Fibroblast of skin of abdomen (primary cell): ENCODE results near the gene SULT1A2. TPM values are rescaled to one million over a fixed set of nuclear protein-coding genes. Genes with fewer than 3 reads are reported as not detected.
"Not testable (repeated sequence)": the region's sequence is repeated elsewhere in the genome, so short reads cannot be mapped to it uniquely, and the experiment has no call there.

Experiments
- DNase-seq: peaks from one replicate; pipeline ENCODE4 v3.0.0-alpha.2; 2013
- polyA plus RNA-seq, 2 experiments: library from polyadenylated mRNA; unstranded; fragments of 120-200 nt; gene quantifications; one replicate each; pipeline ENCODE4 v1.2.1, GENCODE V29; 2013; ENCODE audit not compliant: insufficient read length in 2 of 2

Gene SULT1A2
- polyA plus RNA-seq (2013, experiment 1 of 2; ENCODE audit: insufficient read length): 0.10 TPM
- 0.22 TPM for polyA plus RNA-seq (2013, experiment 2 of 2; ENCODE audit: insufficient read length)

DNA sequence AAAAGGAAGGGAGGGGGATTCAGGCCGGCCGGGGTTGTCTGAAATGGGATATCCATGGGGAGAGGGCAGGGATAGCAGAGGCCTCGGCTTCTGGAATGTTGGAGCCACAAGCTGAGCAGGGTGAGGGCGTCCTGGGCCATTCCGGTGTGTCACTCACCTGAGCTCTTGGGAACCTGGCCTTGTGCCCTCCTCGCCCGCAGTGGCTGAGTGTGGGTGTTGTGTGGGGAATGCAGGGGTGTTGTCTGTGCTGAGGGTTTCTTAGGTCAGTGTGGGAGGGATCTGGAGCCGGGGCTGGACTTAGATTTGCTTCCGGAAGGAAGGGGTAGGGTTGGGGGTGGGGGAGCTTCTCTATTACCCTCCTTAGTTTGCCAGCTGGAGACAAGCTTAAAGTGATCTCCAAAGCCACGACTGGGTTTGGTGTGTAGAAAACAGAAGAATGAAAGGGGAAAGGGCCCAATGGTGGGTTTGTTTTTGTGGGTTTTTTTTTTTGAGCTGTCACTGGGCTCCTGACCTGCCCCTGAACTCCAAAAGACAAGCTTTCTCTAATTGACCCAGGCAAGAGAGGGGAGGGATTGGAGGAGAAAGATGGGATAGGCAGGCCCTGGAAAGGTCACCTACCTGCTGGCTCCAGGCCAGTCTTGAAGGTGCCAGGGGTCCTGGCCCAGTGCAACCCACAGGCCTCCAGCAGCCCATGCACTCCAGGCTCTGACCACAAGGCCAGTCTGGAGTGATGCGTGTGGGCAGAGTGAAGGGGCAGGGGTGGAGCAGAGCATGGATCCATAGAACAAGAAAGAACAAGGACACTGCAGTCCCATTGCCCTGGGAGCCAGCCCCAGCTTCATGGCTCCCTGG, at the start of gene SULT1A2:
TSS of gene SULT1A2 (minus strand) at position 211 of the 852 bp plus-strand sequence. CDS start 1,120 bp downstream, outside the sequence.
- DNase-seq: no peak

DNA sequence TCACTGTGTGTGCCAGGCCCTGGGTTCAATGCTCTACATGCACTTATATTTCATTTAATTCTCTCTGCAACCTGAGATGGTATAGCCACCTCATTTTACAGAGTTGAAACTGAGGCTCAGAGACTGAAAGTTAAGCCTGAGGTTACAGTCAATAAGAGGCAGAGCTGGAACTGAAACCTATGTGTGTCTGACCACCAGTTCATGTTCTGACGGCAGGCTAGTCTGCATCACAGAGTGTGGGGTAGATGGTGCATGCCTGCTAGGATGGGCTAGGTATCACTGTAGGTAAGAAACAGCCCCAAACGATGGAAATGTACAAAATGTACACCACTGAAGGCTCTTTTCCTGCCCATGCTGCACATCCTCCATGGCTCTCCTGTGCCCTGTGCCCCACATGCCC, 43.1 kb upstream of the SULT1A2 start:
- DNase-seq: not testable (repeated sequence)

DNA sequence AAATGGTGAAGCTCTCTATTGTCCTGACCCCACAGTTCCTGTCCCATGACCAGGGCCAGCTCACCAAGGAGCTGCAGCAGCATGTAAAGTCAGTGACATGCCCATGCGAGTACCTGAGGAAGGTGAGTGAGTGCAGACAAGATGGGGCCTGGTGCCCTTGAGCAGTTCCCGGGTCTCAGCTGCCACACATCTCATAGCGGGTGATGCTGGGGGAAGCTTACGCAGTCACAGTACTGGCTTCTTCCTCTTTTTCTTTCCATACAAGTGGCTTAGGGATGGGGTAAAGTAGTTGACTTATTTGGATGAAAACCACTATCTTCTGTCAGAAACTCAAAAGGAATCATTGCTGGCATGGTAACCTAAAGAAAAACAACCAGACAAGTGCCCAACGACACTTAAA, 41.5 kb upstream of the SULT1A2 start:
- DNase-seq: not testable (repeated sequence)

DNA sequence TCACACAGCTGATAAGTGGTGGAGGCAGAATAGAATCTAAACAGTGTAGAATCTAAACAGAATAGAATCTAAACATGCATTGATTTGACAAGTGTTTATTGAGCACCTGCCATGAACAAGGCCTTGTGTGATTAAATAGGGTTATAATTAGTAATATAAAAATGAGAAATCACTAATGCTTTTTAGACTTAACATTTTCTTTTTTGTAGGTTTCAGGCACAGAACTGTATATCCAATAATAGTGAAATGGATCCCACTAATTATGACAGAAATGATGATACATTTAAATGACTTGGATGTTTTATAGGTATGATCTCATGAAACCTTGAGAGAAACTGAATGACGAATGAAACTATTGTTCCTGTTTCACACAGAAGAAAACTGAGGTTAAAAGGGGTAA, 40.9 kb upstream of the SULT1A2 start, which contains the start of gene NPIPB8:
TSS of gene NPIPB8 (plus strand) at position 301 of the 400 bp plus-strand sequence. CDS start 296 bp downstream, outside the sequence.
- DNase-seq: not testable (repeated sequence)

DNA sequence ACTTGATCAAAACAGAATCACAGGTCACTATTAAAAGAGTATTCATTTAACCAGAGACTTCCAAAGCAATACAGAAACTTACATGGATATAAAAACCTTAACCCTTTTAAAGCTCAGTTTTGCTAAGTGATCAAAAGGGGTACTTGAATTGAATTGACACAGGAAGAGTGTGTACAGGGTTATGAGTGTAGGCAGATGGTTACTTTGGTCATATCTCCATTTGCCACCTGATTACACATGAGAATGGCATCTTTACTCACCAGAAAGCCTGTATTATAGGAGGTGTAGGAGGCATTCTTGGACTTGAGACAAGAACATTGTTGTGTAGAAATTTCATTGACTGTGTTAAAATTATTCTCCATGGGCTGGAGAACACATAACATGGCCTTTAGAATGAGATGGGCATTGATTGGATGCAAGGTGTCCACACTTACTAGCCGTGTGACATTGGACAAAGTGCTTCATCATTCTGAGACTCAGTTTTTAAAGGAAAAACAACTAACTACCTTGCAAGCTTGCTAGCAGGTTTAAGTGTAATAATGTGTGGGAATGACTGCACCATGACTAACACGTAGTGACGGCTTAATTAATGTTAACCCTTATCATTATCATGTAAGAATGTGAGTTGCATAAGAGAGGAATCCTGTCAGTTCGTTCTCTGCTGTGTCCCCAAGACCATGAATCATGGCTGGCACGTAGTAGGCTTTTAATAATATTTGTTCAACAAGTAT, 39.4 kb upstream of the SULT1A2 start:
- peak; percentile 51 for DNase-seq

DNA sequence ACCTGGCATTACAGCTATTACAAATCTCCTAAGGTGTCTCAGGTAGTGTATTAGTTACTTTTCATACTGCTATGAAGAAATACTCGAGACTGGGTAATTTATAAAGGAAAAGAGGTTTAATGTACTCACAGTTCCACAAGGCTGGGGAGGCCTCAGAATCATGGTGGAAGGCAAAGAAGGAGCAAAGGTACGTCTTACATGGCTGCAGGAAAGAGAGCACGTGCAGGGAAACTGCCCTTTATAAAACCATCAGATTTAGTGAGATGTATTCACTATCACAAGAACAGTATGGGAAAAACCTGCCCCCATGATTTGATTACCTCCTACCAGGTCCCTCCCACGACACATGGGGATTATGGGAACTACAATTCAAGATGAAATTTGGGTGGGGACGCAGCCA, 34.1 kb upstream of the SULT1A2 start:
- not testable (repeated sequence) for DNase-seq

DNA sequence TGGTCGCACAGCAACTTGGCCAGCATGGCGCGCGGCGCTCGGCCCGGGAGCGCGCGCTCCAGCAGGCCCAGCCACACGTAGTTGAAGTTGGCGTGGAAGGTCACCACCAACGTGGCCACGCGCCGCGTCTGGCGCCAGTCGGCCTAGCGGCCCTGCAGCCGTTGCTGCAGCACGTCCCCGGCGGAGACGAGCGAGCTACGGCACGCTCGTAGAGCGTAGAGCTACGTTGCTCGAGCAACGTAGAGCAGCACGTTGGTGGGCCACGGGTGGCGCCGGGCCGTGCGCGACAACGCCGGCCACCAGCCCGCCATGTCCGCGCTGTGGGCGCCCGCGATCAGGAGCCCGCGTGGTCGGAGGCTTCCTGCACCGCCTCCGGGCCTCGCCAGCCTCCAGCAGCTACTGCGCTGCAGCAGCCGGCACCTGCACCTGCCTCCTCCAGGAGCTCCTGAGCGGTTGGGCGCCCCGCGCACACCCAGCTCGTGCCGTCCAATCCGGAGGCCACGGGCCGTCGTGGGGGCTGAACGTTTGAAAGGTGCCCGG, 26.4 kb upstream of the SULT1A2 start:
- no peak for DNase-seq

DNA sequence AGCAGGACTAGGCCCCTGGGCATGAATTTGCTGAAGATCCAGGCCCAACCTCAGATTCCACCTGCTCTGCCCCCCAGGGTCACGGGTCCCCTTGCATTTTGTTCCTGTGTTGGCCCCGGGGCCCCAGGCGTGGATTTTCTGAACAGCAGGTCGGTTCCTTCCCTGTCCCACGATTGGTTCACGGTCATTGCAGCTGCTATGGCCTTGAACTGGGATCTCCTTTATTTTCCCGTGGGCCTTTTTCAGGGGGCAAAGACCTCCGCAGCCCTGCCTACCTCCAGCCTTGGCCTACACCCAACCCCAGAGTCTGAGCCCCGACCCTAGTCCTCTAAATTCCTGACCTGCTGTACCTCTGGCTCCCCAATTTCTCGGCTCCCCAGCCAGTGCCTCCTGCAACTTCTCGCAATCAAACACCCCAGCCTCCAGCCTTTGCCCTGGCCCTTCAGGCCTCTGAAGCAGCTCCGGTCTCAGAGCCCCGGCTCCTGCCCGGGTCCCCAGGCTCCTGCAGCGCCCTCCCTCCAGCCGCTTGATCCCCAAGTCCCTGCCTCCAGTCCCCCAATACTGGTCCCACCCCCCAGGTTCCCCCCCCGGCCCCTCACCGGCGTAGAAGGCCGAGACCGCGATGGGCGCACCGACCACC, 25.8 kb upstream of the SULT1A2 start:
- DNase-seq: not testable (repeated sequence)

DNA sequence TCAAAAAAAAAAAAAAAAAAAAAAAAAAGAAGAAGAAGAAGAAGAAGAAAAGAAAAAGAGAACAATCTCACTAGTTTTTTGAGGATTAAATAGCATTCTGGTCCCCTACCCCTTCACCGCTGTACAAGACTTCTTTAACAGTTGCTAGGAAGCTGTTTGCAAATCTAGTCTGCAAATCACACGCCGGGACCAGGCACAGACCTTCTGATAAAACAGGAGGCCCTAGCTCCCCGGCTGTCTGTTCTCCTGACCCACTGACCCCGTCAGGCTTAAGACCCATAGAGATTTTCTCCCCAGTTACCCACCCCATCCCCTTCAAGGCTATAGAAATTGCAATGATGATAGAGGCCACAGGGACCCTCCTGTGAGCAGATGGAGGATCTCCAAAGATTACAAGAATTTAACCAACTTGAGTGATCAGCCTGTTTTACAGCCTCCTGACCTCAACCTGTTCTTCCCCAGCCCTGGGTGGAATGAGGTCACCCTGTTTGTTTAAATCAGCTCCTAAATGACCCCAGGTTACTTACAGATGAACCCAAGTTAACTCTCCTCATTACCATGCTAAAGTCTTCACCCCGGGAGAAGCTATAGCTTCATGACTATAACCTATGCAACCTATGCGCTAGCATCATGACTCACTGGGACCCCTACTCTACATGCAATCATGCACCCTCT, 24.8 kb upstream of the SULT1A2 start:
- DNase-seq: no peak

DNA sequence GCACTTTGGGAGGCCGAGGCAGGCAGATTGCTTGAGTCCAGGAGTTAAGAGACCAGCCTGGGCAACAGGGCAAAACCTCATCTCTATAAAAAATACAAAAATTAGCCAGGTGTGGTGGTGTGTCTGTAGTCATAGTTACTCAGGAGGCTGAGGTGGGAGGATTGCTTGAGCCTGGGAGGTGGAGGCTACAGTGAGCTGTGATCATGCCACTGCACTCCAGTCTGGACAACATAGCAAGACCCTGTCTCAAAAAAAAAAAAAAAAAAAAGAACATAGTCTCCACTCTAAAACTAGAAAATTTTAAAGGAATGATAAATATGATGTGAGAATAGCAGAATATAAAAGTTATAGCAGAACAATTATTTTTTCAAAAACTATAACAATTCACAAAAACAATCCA, 23.5 kb upstream of the SULT1A2 start:
- DNase-seq: not testable (repeated sequence)

DNA sequence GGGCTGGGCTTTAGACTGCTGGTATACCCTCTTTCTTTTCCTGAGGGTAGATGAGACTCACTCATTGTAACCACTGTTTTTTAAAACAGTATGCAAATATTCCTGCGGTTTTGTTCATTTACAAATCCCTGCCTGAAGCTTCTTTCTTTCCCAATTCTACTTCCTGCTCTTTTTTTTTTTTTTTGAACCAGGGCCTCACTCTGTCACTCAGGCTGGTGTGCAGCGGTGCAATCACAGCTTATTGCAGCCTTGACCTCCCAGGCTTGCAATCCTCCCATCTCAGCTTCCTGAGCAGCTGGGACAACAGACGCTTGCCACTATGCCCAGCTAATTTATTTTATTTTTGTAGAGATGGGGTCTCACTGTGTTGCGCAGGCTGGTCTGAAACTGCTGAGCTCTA, 21.0 kb upstream of the SULT1A2 start:
- no peak for DNase-seq

DNA sequence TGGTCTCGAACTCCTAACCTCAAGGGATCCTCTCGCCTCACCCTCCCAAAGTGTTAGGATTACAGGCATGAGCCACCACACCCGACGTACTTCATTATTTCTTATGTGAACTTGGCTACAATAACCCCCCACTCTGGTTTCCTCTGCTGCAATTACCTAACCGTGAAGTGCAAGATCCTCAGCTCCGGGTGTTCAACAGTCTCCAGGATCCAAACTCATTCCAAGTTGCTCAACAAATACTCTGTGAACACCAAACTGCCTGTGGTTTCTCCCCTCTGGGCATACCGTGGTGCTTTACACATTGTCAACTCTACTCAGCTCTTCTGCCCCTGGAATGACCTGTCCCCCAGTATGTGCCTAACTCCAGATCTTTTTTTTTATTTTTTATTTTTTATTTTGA, 19.8 kb upstream of the SULT1A2 start:
- no peak for DNase-seq

DNA sequence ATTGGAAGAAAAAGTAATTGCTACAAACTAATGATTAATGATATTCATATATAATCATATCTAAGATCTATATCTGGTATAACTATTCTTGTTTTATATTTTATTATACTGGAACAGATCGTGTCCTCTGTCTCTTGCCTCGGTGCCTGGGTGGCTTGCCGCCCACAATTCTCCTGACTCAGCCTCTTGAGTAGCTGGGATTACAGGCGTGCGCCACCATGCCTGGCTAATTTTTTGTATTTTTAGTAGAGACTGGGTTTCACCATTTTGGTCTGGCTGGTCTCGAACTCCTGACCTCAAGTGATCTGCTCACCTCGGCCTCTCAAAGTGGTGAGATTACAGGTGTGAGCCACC, 19.4 kb upstream of the SULT1A2 start:
- DNase-seq: not testable (repeated sequence)

DNA sequence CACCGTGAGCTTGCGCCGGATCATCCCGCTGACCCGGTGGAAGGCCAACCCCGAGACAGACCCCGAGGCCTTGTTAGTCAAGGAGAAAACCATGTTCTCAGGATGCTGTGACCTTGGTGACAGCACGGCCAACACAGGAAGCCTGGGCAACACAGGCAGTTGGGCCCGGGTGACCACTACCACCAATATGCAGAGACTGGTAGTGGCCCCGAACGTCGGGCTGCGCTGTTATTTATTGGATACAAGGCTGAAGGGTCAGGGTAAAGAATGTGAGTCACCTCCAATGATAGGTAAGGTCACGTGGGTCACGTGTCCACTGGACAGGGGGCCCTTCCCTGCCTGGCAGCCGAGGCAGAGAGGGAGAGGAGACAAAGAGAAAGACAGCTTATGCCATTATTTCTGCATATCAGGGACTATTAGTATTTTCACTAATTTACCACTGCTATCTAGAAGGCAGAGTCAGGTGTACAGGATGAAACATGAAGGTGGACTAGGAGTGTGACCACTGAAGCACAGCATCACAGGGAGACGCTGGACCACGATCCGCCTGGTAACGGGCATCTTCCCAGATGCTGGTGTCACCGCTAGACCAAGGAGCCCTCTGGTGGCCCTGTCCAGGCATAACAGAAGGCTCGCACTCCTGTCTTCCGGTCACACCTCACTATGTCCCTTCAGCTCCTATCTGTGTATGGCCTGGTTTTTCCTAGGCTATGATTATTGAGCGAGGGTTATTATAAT, 18.8 kb upstream of the SULT1A2 start:
- DNase-seq: peak; percentile 18

DNA sequence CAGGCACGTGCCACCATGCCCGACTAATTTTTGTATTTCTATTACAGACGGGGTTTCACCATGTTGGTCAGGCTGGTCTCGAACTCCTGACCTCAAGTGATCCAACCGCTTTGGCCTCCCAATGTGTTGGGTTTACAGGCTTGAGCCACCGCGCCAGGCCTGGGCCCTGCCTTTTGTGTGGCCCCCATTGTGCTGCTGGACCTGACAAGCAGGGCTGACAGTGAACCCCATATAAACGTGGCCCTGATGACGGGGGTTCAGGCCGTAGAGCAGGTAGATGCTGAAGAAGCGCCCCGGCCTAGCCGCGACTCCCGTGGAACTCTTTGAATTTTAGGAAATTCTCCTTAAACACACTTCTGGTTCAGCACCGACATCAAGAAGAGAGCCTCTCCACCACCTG, 17.7 kb upstream of the SULT1A2 start:
- DNase-seq: not testable (repeated sequence)

DNA sequence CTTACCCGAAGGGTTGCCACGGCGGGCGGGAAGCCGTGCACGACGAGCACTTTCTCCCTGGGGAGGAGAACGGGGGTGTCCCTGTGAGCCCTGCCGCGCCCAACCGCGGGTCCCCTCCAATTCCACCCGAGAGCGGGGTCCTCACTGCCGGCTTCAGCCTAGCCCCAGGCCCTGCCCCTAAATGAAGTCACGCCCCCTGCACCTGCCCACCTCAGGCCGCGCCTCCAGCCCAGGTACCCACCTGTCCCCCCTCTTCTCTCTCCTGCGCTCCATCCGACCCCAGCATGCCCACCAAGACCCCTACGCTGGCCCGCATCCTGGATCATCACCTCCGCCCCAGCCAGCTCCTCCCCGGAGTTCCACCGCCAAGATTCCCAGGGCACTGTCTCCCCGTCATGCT, 17.1 kb upstream of the SULT1A2 start:
- not testable (repeated sequence) for DNase-seq

DNA sequence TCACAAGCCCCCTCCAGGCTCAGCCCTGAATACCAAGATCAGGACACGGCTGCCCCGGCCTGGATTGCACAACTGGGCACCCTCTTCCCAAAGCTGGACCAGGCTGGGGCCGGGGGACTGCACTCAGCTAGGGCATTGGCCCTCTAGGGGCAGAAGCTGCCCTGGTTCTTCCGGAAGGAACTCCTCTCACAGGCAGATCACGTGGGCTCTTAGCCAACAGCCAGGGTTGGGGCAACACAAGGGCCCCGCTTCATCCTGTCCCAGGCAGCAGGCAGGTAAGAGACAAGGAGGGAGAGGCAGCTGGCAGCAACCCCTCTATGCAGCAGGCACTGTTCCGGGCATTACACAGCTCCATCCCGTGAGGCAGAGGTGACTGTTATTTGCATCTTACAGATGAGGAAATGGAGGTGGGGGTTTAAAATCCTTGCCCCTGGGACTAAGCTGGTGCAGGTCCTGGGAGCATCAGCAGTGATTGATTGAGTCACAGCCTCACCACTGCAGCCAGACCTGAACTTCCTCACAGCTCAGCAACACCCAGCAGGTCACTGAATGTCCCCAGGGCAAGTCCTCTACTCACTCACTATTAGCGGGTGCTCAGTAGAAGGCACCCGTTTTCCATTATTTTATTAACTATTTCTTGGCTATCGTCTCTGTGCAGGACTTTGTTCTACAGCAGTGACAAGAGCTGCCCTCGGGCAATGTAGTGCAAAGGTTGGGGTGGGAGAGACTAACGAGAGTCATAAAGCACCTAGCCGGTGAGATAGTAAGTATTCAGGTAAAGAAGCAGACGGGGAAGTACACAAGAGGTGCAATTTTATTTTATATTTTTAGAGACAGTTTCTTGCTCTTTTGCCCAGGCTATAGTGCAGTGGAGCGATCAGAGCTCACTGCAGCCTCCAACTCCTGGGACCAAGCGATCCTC, 15.8 kb upstream of the SULT1A2 start:
- not testable (repeated sequence) for DNase-seq

DNA sequence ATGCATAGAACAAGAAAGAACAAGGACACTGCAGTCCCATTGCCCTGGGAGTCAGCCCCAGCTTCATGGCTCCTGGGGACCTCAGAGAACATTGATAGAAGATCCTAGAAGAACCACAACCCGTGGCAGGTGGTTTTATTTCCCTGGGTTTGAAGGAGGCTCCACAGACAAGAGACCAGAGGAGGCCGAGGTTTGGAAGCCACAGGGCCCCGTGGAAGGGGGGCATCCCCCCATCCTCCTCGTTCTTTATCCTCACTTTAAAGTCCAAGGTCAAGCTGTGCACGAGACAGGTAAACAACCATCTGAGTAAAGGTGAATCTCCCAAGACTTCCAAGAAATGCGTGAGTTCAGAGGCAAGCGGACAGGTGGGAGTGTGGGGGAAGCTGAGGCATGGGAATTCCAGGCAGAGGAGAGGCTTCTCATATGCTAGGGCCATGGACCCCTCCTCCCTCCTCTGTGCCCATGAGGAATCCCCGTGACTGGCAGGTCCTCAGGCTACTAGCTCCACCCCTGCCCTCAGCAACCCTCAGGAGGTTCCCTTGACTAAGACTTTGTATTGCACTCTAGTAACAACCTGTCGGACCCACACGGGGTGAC, 13.8 kb upstream of the SULT1A2 start:
- no peak for DNase-seq
